HPDE6-E6E7 (cell line): ENCODE results near the gene KCND2.
A peak's percentile ranks its signal among the peaks of the same experiment; 100 is the strongest.
"Not testable (repeated sequence)": the region's sequence is repeated elsewhere in the genome, so short reads cannot be mapped to it uniquely, and the experiment has no call there.

Source experiments
- DNase-seq: peaks from one replicate; pipeline ENCODE4 v3.0.0; 2011; ENCODE audit warnings: missing footprints; ENCODE audit errors: extremely low spot score

KCND2 gene

DNA sequence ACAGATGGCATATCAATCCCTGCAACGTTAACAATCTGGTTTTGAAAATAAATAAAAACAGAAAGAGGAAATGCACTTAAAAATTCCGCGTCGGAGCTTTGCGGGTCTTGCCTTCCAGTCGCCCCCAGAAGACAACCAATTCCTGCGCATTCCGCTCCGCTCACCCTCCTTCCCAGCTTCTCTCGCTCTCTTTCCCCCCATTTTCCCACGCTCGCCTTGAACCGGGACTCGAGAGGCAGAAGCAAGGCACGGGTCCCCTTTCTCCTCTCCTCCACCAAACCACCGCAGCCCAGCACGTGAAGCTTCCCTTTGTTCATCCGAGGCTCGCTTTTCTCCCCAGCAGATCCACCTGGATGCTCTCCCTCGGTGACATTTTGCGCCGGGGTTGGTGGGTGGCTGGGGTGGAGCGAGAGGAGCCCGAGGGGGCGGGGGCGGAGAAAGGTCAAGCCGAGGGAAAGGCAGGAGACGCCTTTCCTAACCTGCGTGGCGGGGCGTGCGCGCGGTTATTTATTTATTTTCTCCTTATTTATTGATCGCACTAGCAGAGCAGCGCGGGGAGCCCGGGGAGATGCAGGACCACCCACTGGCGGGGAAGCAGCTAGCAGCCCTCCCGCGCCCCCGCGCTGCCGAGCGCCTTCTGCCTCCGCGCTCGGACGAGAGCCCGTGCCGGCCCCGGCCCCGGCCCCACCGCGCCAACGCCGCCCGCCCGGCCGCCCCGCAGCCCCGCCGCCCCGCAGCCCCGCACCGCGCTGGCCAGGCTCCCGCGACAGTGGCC, at the start of gene KCND2:
TSS of gene KCND2 (plus strand) at position 475 of the 775 bp plus-strand sequence.
- peak; percentile 25 for DNase-seq

DNA sequence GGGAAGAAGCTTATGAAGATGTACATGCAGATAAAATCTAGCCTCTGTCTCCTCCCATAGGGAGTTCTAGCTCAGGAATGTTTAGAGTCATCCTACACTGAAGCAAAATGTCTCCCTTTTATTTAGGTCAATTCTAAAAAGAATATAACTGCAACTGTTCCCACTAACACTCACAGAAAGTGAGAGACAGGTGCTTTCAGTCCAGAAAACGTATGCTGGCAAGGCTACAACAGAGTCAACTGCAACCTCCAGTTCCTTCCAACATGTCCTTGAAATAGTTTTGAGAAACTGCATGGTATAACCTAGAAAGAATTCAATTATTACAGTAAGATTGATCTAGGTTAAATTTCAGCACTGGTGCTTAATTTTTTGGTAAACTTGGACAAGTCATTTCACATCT, 46.8 kb upstream of the KCND2 start:
- no peak for DNase-seq

DNA sequence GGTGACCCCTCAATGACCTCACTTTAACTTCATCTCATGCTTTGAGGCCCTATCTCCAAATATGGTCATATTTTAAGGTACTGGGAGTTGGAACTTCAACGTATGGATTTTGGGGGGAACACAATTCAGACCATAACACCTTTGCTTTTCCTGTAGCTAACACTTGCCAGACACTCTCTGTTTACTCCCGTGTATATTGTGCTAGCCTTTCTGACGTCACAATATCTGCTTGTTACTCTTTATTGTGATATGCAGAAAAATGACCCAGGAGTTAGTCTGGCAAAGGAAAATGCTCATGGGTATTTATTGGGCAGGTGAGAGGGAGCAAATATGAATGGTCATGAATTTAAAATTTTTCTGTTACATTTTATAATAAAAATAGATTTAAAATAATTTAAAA, 45.7 kb upstream of the KCND2 start:
- DNase-seq, result no peak

DNA sequence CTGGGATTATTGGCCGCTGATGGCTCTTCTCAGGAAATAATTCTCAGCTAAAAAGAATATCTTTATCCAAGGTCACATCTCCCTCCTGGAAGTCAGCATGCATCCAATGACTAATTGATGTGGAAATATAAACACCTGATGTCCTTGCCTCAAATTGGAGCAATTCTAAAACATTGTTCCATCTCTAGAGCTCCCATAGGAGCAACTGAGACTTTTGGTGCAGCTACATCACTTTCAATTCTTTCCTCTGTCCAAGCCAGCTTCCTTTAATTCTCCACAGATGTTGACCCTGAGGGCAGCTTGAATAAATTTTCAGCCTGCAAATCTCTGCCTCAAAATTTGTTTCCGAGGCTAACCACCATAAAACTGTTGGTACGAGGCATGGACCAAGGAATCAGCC, 43.9 kb upstream of the KCND2 start:
- DNase-seq, result no peak

DNA sequence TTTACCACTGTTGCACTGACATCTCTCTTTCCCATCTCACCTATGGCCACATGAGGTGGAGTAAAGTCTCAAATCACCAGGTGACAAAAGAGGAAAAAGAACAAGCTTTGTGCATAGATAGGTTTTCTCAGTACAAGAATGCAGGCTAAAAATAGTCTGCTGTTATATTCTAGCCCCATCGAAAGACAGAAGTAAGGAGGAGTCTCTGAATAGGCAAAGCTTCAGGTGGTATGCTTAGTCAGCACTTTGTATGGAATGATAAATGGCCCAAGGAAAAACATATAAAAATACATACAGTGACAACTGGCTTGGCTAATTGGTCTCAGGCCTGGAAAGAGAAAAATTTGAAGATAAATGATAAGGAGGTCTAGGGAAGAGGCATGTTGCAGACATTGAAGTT, 39.6 kb upstream of the KCND2 start:
- DNase-seq, result no peak

DNA sequence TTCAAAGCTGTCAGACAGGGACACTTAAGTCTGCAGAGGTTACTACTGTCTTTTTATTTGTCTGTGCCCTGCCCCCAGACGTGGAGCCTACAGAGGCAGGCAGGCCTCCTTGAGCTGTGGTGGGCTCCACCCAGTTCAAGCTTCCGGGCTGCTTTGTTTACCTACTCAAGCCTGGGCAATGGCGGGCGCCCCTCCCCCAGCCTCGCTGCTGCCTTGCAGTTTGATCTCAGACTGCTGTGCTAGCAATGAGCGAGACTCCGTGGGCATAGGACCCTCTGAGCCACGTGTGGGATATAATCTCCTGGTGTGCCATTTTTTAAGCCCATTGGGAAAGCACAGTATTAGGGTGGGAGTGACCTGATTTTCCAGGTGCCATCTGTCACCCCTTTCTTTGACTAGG, 32.6 kb upstream of the KCND2 start:
- not testable (repeated sequence) for DNase-seq

DNA sequence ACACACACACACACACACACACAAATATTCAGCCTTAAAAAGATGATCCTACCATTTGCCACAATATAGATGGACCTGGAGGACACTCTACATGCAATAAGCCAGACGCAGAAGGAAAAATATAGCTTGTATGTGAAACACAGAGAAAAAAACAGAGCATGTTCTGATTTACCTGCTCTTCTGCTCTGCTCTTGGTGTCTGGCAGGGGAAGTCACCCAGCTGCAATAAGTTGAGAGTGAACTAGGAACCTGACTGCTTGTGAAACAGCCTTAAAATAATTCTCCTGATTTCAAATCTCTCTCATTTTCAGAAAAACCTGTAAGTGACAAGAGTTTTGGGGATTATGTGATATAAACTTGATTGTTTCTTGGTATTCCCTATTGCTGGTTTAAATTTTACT, 31.0 kb upstream of the KCND2 start:
- no peak for DNase-seq

DNA sequence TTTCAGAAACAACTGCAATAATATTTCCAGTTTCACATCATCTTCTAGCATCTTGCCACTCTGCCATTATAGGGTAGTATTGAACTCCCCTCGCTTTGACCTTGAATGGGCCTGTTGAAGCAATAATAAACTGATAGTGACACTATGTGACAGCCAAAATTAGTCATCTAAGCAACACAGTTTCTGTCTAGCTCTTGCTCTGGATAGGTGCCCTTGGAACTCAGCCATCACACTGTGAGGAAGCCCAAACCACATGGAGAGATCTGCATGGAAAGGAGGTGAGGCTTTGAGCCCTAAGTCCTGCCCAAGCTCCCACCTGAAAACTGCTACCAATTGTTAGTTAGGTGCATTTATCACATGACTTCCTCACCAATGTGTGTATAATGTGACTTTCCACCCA, 18.1 kb upstream of the KCND2 start:
- no peak for DNase-seq

DNA sequence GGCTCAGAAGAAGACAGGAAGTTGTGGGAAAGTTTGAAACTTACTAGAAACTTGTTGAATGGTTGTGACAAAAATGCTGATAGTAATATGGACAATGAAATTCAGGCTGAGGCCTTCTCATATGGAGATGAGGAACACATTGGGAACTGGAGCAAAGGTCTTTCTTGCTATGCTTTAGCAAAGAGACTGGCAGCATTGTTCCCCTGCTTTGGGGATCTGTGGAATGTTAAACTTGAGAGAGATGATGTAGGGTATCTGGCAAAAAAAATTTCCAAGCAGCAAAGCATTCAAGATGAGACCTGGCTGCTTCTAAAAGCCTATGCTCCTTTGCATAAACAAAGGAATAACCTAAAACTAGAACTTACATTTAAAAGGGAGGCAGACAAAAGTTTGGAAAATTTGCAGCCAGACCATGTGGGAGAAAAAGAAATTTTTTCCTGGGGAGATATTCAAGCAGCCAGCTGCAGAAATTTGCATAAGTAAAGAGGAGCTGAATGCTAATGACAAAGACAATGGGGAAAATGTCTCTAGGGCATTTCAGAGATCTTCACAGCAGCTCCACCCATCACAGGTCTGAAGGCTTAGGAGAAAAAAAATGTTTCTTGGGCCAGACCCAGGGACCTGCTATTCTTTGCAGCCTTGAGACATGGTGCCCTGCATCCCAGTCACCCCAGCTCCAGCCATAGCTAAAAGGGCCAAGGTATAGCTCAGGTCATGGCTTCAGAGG, 16.5 kb upstream of the KCND2 start:
- no peak for DNase-seq

DNA sequence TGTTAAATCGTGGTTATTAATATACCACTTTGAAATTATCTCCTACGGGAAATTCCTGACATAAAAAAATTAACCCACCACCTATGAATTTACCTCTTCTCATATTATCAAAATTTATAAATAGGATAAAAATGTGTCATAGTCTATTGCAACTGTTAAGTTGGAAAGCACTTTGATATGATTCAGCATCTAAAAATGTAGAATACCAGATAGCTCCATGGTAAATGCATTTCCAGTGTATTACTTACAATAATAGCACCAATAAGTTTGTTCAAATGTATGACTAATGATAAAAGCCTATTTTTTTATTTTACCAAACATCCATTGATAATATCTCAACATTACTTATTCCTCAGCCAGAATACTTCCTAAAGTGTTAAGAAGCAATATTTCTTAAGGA, 13.6 kb upstream of the KCND2 start:
- no peak for DNase-seq

DNA sequence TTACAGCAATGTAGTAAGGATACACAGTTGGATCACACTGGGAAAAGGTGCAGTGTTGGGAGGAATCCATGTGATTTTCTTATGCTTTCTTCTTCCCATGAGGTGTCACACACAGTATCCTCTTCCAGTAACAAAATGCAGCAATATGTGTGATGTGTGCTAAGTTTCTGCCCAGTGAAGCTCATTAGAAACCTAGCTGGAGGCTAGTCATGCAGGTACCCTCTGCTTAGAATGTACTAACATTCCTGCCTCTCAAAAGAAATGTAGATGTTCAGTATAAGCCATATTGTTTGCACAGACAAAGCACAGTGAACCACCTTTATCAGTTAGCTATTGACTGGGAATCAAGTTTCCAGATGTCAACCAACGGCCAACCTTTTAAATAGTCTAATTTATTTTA, 12.9 kb upstream of the KCND2 start:
- DNase-seq, result no peak

DNA sequence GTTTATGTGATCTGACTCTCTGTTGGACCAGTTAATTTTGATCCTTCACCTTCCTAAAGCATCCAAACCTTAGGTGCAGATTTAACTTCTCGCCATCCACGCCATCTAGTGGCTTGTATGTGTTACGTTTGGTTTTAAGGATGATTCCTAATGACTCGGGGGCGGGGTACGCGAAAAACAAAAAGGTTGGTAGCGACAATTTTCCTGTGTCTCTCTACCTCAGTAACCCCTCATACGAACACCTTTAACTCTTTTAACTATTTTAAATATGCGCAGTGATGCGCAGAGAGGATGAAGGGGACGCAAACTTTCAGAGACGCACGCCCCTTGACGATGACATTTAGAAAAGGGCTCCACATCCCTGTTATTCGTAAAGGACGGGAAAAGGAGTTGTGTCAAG, 714 bp upstream of the KCND2 start:
- peak; percentile 41 for DNase-seq

DNA sequence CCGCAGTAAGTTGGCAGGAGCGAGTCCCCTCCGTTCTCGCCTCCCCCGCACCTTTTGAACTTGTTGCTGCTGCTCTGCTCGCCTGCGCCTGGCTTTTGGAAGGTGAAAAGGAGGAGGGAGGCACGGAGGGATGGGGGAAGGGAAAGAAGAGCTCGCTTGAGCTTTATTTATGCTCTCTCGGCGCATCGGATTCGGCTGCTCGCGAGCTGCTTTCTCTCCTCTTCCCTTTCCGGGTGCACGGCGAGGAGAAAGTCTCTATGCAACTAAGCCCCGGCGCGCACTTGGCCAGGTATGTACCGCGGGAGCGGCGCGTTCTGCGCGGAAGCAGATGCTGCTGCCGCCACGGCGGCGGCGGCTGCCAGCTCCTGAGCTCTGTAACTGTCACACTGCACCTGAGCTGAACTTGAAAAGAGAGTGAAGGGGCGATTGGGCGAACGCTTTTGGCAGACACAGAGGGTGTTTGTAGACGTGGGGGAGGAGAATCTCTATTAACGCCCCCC, 551 bp downstream of the KCND2 start:
- peak; percentile 26 for DNase-seq

DNA sequence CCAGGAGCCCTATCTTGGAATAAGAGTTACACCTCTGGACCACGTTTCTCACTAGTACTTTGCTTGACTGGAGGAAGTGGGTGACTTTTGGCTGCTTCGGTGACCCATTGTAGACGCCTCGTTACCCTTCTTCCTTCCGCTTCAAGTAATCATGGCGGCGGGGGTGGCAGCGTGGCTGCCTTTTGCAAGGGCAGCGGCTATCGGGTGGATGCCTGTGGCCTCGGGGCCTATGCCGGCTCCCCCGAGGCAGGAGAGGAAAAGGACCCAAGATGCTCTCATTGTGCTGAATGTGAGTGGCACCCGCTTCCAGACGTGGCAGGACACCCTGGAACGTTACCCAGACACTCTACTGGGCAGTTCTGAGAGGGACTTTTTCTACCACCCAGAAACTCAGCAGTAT, 1.5 kb downstream of the KCND2 start:
- DNase-seq, result no peak

DNA sequence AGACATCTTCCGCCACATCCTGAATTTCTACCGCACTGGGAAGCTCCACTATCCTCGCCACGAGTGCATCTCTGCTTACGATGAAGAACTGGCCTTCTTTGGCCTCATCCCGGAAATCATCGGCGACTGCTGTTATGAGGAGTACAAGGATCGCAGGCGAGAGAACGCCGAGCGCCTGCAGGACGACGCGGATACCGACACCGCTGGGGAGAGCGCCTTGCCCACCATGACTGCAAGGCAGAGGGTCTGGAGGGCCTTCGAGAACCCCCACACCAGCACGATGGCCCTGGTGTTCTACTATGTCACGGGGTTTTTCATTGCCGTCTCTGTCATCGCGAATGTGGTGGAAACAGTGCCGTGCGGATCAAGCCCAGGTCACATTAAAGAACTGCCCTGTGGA, 1.9 kb downstream of the KCND2 start:
- no peak for DNase-seq

DNA sequence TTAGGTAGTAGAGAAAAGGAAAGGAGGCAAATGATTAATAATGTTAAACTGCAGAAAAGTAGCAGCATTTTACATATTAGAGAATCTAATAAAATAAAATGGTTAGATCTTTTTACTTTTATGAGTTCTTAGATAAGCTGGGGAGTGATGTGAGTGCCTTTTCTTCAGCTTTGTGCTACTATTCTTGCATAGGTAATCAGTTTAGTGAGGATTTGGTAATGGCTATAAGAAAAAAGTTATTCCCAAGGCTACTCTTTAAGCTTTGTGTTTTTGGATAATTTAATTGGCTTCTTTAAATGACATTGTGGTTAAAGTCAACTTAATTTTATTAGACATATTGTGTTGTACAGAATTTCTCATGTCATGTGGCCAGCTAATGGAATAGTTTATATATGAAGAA, 3.7 kb downstream of the KCND2 start:
- DNase-seq, result no peak

DNA sequence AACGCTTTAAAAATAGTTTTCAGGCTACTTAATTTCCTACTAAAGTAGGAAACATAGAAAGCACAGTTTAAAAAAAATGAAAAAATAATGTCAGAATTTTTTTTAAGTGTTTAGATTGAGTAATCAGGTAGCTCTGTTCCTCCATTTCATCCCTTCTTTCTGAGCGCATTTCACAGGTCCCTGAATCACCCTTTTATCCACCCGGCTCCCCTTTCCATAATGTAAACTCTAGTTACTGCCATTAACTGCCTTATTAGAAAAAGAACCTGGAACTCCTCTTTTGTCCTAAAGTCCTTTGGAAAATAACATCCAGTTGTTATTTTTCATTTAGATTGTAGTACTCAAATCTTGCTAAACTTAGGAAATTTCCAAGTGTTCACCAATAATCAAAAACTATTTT, 5.8 kb downstream of the KCND2 start:
- DNase-seq, result no peak

DNA sequence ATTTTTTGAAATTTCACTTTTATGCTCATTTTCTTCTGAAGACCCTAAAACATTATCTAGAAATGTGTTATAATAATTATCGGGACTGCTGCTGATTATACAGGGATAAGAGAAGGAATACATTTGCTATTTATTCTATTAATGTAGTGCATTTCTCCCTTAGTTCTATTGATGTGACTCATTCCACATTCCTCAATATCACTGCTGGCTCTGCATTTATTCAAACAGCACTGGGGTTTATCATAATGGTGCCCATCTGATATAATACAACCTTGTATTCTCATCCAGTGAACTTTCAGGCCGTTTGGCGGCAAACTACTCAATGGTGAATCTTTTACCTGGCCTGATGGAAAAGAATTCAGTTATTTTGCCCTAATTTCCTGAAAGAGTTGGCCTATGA, 7.8 kb downstream of the KCND2 start:
- DNase-seq, result no peak

DNA sequence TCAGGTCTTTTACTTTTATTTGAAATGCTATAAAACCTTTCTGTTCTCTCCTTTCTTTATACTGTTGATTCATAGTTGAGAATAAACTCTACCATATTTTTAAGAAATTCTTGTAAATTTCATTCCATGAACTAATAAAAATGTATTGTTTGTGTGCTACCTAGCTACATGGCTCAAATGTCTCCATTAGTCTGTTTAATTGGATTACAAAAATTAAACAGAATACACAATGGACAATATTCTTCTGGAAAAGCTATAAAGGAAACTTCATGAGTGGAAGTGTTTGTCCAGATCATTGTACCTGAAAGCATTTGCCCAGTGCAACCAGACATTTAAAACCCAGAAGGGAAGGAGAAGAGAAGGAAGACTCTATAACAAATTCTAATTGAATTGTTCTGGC, 20.1 kb downstream of the KCND2 start:
- no peak for DNase-seq

DNA sequence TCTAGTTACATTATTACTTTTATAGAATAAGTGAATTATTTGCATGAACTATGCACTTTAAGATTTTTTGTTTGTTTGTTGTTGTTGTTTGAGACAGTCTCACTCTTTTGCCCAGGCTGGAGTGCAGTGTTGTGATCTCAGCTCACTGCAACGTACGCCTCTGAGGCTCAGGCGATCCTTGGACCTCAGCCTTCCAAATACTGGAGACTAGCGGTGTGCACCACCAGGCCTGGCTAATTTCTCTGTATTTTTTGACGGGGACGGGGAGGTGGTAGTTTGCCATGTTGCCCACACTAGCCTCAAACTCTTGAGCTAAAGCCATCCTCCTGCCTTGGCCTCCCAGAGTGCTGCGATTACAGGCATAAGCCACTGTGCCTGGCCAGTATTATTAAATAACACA, 29.2 kb downstream of the KCND2 start:
- DNase-seq, result no peak

DNA sequence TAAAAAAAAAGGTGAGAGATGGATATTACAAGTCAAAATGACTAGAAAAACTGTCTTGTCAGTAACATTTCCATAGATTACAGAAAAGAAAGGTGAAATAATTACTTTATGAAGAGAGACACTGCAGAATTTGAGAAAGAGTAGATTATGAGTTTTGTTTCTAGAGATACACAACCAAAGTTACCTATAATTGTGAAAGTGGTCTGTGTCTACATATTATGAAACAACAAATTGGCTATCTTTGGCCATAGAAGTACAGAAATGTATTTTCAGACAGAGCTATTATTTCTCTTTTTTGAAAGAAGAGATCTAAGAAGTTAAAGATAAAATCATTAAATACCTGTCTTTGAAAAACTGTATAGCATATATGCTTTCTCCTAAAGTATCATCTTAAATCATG, 30.1 kb downstream of the KCND2 start:
- no peak for DNase-seq

DNA sequence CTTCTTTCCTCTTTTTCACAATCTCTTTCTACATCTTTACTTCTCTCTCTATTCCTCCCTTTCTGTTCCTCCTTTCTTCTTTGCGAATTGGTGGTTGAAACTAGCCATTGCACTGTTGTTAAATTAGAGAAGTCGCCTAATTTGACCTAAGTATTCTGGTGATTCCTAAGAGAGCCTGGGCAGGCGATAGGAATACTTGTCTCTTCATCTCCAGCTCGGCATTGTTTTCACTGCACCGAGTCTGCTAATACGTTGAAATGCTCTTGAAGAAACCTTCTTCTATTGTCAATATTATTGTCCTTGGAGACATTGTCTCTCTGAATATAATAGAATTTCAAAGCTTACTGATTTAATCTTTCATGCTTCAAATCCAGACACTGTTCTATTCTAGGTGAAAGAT, 31.7 kb downstream of the KCND2 start:
- no peak for DNase-seq

DNA sequence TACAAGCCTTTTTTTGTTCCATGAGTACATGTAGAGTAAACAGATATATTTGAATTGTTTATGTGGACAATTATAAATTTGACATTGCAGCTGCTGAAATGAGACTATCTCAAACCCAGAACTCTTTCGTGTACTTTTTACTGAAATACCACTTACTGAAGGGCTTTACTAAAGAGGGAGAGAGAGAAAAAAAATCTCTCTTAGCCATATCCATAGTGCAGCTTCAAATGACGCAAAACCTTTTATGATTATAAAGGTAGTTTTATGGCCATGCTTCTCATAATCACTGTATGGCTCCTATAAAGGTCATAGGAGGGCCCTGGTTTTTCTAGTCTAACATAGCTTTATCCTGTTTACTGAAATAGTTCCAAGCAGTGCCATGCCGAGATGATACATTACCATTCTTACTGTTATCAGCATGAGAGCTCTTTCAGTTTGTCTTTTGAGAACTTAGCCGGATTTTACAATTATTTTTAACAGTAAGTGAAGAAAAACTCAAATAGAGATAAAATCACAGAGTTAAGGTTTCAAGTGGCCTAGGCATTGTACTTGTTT, 35.1 kb downstream of the KCND2 start:
- no peak for DNase-seq
